GM18499 (cell line): ENCODE measurements around the gene MSH3.
"Not testable (repeated sequence)": the region's sequence is repeated elsewhere in the genome, so short reads cannot be mapped to it uniquely, and the experiment has no call there.

Source experiments
- ATAC-seq: cut with Tn5 transposase; IDR thresholded peaks from one replicate; pipeline ENCODE4 v1.9.1; 2021; ENCODE audit warnings: moderate number of reproducible peaks; ENCODE audit not compliant: insufficient read depth, unreplicated experiment

The MSH3 gene

DNA sequence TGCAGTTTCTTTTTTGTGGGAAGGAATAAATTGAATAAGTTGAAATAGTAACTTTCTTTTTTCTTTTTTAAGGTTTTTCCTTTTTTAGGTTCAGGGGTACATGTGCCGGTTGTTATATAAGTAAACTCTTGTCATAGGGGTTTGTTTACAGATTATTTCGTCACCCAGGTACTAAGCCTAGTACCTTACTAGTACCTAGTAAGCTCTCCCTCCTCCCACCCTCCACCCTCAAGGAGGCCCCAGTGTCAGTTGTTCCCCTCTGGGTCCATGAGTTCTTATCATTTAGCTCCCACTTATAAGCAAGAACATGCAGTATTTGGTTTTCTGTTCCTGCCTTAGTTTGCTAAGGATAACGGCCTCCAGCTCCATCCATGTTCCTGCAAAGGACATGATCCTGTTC is 228.9 kb downstream of the MSH3 start:
- ATAC-seq, result not testable (repeated sequence)

DNA sequence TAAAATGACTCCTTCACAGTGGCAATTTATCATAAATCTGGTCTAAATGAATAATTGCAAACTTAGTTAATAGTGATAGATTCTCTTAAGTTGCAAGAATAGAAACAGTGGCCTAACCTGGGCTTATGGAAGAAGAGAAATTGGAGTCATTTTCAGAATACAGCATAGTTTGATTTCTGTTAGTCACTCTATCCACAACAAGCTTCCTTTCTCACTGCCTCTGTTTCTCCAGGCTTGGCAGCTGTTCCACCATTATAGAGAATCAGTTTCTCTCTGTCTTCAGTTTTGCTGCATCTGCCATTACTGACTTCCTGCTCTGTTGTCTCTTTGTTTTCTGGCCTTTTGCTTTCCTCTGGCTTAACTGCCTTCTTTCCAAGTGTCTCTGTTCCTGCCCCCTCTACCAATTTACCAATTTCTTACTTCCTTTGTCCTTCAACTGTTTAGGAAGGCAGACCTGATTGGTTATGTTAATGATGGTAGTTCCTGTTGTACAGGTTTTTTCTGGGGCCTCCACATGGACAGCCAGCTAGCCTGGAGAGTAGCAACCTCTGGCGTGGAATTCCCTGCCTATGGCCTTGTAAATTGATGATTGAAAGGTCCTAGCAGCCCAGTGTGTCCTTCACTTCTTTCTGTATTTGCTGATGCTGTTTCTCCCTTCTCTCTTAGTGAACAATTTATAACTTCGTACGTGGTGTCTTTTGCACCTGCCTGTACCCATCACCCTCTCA is 229.8 kb downstream of the MSH3 start:
- no peak for ATAC-seq

DNA sequence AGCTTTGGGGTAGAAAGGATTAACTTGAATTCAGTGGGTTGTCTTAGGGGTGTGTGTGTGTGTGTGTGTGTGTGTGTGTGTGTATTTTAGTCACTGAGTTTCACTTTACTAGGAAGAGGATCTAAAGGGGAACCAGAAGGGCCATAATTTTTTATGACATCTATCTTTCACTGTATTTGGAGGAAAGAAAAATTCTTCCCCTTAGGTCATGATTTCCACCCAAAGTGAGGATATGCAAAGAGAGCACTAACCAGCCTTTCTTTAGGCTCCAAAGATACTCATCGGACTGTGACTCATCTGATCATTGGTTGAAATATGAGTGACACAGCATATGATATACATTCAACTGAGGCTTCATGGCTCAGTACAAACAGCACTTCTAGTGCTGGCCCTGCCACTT is 230.5 kb downstream of the MSH3 start:
- no peak for ATAC-seq

DNA sequence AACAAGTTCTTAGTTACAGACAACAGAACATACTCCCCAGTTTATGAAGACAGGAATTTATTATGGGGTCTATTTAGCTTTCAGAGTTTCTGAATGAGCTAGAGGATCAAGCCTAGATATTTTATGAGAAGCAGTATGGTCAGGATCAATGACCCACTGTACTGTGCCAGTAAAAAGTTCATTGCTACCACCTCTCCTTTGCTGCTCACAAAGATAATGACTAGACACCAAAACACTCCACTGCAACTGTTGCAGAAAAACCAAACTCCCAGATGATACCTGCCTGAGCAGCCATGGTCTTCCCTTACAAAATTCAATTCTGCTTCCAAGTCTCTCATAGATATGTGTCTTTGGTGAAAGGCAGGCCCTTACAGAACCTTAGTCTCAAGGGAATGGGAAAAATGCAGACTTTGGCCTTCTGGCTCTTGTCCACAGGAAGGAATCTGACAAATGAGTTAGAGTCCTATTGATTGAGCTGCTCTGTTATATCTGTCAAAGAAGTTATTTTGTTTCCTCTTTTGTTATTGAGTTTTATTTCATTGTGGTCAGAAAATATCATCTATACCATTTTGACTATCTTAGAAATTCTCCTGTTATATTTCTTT is 231.0 kb downstream of the MSH3 start:
- no peak for ATAC-seq

- ATAC-seq, result no peak
These were observed 239.6 kb downstream of the MSH3 start for GRCh38 chr5:80894083-80894482.

DNA sequence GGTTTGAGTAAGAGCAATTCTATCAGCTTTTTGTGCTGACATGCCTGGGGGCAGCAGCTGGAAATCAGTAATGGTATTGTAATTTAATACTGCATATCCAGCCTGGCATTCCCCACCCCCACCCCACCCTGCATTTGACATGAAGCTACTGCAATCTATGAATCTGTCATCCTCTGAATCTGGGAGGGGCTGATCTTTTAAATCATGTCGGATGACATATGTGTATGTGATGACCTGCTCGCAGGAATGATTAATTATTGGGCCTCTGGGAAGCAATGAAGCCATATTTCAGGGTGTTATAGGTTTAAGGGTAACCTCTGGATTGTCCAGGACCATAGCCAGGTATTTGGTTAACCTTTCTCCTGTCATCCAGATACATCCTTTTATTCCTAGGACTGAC is 241.1 kb downstream of the MSH3 start:
- ATAC-seq, result no peak

DNA sequence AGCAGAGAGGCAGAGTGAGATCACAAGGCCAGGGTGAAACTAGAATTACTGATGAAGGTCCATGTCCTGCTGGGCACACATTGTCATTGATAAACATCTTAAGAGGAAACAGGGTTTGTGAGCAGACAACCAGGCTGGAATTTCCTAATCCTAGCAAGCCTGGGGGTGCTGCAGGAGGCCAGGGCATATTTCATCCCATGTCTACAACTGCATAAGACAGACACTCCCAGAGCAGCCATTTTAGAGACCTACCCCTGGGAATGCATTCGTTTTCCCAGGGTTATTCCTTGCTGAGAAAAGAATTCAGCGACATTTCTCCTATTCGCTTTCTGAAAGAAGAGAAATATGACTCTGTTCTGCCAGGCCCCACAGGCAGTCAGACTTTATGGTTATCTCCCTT is 248.2 kb downstream of the MSH3 start:
- not testable (repeated sequence) for ATAC-seq

- no peak for ATAC-seq
These were observed 250.2 kb downstream of the MSH3 start for GRCh38 chr5:80904533-80905187.

DNA sequence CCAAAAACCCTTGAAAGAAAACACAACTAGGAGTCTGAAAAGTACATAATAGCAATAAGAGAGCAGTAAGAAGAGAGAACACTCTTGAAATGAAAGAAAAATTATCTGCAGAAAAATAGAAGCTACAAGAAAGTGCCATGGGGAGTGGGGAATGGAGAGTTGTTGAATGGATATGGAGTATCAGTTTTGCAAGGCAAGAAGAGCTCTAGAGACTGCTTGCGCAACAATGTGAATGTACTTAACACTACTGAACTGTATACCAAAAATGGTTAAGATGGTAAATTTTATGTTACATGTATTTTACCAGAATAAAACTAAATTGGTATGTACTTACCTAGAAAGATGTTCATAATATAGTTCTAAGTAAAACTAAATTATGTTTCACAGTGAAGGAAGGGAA is 251.0 kb downstream of the MSH3 start:
- ATAC-seq, result no peak

GRCh38 chr5:80912479-80912878 is 258.0 kb downstream of the MSH3 start:
- ATAC-seq, result no peak

- no peak for ATAC-seq
These were observed 261.3 kb downstream of the MSH3 start for GRCh38 chr5:80915716-80916115.

DNA sequence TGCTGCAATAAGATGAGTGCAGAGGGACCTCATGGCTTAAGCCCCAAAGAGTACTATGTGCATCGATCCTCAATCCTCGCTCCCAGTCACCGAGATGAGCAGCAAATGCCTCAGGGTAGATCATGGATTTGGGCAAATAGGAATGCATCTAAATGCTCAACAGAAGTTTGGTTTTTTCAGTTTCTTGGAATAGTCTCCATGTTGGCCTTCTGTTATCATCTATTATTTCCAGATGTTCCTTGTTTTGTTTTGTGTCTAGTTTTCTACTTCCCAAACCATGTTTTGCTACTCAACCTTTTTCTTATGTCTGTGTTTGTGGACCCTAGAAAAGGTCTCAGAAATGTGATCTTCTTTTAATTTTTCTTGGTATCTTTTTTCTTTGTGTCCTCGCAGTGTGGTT is 262.2 kb downstream of the MSH3 start:
- no peak for ATAC-seq

- no peak for ATAC-seq
These were observed 263.2 kb downstream of the MSH3 start for GRCh38 chr5:80917631-80918030.

DNA sequence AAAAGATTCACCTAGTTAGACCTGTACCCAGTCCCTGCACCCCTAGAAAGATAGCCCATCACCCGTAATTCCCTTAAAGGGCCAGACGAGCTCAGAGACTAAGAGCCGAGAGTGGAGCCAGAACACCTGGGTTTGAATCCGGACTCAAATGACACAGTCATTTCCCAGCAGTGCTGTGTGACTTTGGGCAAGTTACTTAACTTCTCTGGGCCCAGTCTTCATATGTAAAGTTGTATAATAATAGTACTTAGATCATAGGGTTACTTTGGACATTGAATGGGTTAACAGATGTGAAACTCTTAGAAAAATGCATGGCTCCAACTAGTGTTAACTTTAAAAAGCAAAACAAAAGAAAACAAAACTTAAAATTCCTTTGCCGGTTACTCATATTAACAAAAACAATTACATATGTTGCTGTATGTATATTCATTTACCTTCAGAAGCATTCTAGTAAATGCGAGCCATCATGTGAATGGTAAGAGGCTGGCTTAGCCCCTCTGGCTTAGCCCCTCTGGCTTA is 265.3 kb downstream of the MSH3 start:
- ATAC-seq, result no peak

GRCh38 chr5:80920333-80920732 is 265.9 kb downstream of the MSH3 start:
- ATAC-seq, result no peak

DNA sequence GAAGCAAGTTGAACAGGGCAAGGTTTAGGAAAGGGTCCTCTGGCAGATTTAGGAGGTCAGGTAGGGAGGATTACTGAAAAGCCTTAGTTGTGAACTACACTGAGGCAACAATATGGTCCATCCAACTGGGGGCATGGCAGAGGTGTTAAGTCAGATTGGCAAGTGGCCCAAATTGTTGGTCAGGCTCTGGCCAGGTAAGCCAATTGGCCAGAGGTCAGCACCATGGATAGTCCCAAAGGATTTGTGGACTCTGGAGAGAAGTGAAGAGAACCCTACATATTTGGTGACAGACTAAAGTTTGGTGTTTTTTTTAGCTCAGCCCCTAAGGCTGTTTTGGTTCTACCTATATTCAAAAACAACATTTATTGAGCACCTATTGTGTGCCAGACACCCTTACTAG is 266.6 kb downstream of the MSH3 start:
- ATAC-seq, result no peak

- ATAC-seq, result no peak
These were observed 271.5 kb downstream of the MSH3 start for GRCh38 chr5:80925931-80926330.
